ENCODE results near the gene DDX1.

GRCh38 chr2:15647622-15648590 is 56.2 kb downstream of the DDX1 start:
- TF ChIP-seq CTCF (conservative IDR thresholded peaks at IDR 0.05), result no peak
- TF ChIP-seq EZH2 (IDR thresholded peaks at IDR 0.05; ENCODE audit: low read depth), result no peak
